PC-3 (cell line): ENCODE data around the gene SEC16A. TPM values are rescaled to one million over a fixed set of nuclear protein-coding genes. Genes with fewer than 3 reads are reported as not detected.

Experiments
- ATAC-seq: fragments of 200-7000 bp; cut with Tn5 transposase; 2 replicates; pipeline ENCODE4 v1.9.1; 2020; ENCODE audit warnings: mild to moderate bottlenecking, moderate library complexity
- BruUV-seq: library from RNA; stranded (reverse); fragments of 400-500 nt; replicated peaks from 2 replicates; lab custom pipeline; 2021; lab: Mats Ljungman, UMichigan
- CTCF ChIA-PET: fragments of 300-600 bp; sonication (Branson Sonifier 250); formaldehyde crosslinking; loops from one replicate; lab custom pipeline; 2022; ENCODE audit warnings: antibody characterized with exemption; lab: Charles Lee
- POLR2A ChIA-PET: fragments of 300-600 bp; sonication (Branson Sonifier 250); formaldehyde crosslinking; loops from one replicate; lab custom pipeline; 2022; ENCODE audit warnings: antibody characterized with exemption; ENCODE audit not compliant: unreplicated experiment; lab: Charles Lee
- DNase-seq: peaks from one replicate; pipeline ENCODE4 v3.0.0-alpha.2; 2015
- H2AFZ ChIP-seq: fragments of 300-600 bp; sonication (generic); 2 replicates; pipeline ENCODE4 v1.6.0; 2016; ENCODE audit warnings: antibody characterized with exemption, low read length
- H3F3A ChIP-seq: fragments of 300-600 bp; sonication (generic); one replicate; pipeline ENCODE4 v1.6.0; 2017; ENCODE audit warnings: antibody characterized with exemption, low read length, control low read depth, mild to moderate bottlenecking; ENCODE audit not compliant: unreplicated experiment
- H3K27ac ChIP-seq: fragments of 300-600 bp; sonication (generic); 2 replicates; pipeline ENCODE4 v1.5.1; 2016; ENCODE audit warnings: mild to moderate bottlenecking, low read length
- H3K27me3 ChIP-seq: fragments of 300-600 bp; sonication (generic); 2 replicates; pipeline ENCODE4 v1.6.1; 2016; ENCODE audit warnings: low read length, mixed read lengths
- H3K36me3 ChIP-seq: fragments of 300-600 bp; sonication (generic); 2 replicates; pipeline ENCODE4 v1.6.1; 2016; ENCODE audit warnings: low read depth, mixed run types, low read length, mixed read lengths
- H3K4me1 ChIP-seq: fragments of 300-600 bp; sonication (generic); 2 replicates; pipeline ENCODE4 v1.5.1; 2016; ENCODE audit warnings: low read length; ENCODE audit not compliant: insufficient read depth
- H3K4me2 ChIP-seq: fragments of 300-600 bp; sonication (generic); 2 replicates; pipeline ENCODE4 v1.6.0; 2016; ENCODE audit warnings: low read length
- H3K4me3 ChIP-seq: fragments of 300-600 bp; sonication (generic); 2 replicates; pipeline ENCODE4 v1.5.1; 2016; ENCODE audit warnings: mild to moderate bottlenecking, low read length, mixed read lengths
- H3K79me2 ChIP-seq: fragments of 300-600 bp; sonication (generic); 2 replicates; pipeline ENCODE4 v1.6.1; 2017; ENCODE audit warnings: low read length, mixed read lengths
- H3K9ac ChIP-seq: fragments of 300-600 bp; sonication (generic); 2 replicates; pipeline ENCODE4 v1.6.0; 2016; ENCODE audit warnings: mild to moderate bottlenecking, low read length
- H3K9me2 ChIP-seq: fragments of 300-600 bp; sonication (generic); replicated peaks from 2 replicates; pipeline ENCODE4 v1.6.1; 2016; ENCODE audit warnings: mixed run types, low read length, mixed read lengths
- H3K9me3 ChIP-seq: fragments of 300-600 bp; sonication (generic); 2 replicates; pipeline ENCODE4 v1.6.1; 2016; ENCODE audit warnings: low read length, mixed read lengths
- H4K20me1 ChIP-seq: fragments of 300-600 bp; sonication (generic); 2 replicates; pipeline ENCODE4 v1.6.1; 2016; ENCODE audit warnings: low read length, mixed read lengths
- EZH2 ChIP-seq: fragments of 300-600 bp; sonication (generic); IDR thresholded peaks from one replicate; pipeline ENCODE4 v1.6.1; 2017; ENCODE audit warnings: antibody characterized with exemption, mild to moderate bottlenecking, low read length; ENCODE audit not compliant: unreplicated experiment
- EZH2phosphoT487 ChIP-seq: fragments of 300-600 bp; sonication (generic); IDR thresholded peaks from 2 replicates; pipeline ENCODE4 v1.6.1; 2018; ENCODE audit warnings: mild to moderate bottlenecking, antibody characterized with exemption, low read length, borderline replicate concordance
- intact Hi-C: fragments of 100-400 bp; cut with micrococcal nuclease; formaldehyde crosslinking; loops from 2 replicates; pipeline ENCODE4 v1.9.0; 2023
- total RNA-seq: library from RNA; depleted of rRNA; stranded (reverse); fragments of >200 nt; gene quantifications from 2 replicates; pipeline ENCODE4 v1.2.3, GENCODE V29; 2014
- TF ChIP-seq, protein P1 (sequence below): fragments of 300-600 bp; sonication (generic); conservative IDR thresholded peaks from 2 replicates; pipeline ENCODE4 v1.5.1; 2017; ENCODE audit warnings: antibody characterized with exemption, low read depth, mild to moderate bottlenecking, low read length

Gene SEC16A
- total RNA-seq, 1 experiment from 2014 or later = 28.3 TPM

GRCh38 chr9:136487672-136488071 is 4.8 kb upstream of the SEC16A start:
- no peaks in the 10 kb centered on the region for H3K9me2 ChIP-seq
- H3K79me2 ChIP-seq = peaks cover 2% of the 10 kb centered on the region
- no peaks in the 10 kb centered on the region for H4K20me1 ChIP-seq
- H3K4me2 ChIP-seq = no peak overlapping the region
- intact Hi-C loops = loop anchor here (1.0 to 10.0 kb wide), 3 partner anchors 57 to 205 kb away; partner anchors contain the start of gene NOTCH1
- H3K9me3 ChIP-seq = no peaks in the 10 kb centered on the region
- no peaks in the 10 kb centered on the region for H3K27me3 ChIP-seq
- POLR2A ChIA-PET = no interaction called here
- DNase-seq = no peak
- ATAC-seq = no peak
- H3K4me1 ChIP-seq = peaks cover 3% of the 10 kb centered on the region; the same call in 1 of the 2 replicates
- H3K4me3 ChIP-seq = no peak overlapping the region
- no TSS peak for BruUV-seq
- no peak overlapping the region for H3K9ac ChIP-seq
- TF ChIP-seq EZH2phosphoT487 (no peak), EZH2 (no peak)
- TF ChIP-seq, protein P1, sequence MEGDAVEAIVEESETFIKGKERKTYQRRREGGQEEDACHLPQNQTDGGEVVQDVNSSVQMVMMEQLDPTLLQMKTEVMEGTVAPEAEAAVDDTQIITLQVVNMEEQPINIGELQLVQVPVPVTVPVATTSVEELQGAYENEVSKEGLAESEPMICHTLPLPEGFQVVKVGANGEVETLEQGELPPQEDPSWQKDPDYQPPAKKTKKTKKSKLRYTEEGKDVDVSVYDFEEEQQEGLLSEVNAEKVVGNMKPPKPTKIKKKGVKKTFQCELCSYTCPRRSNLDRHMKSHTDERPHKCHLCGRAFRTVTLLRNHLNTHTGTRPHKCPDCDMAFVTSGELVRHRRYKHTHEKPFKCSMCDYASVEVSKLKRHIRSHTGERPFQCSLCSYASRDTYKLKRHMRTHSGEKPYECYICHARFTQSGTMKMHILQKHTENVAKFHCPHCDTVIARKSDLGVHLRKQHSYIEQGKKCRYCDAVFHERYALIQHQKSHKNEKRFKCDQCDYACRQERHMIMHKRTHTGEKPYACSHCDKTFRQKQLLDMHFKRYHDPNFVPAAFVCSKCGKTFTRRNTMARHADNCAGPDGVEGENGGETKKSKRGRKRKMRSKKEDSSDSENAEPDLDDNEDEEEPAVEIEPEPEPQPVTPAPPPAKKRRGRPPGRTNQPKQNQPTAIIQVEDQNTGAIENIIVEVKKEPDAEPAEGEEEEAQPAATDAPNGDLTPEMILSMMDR = no peak
- no peaks in the 10 kb centered on the region for H3F3A ChIP-seq
- CTCF ChIA-PET = interaction anchor here (0.7 kb wide), 1 partner anchor 42 kb away, joined by 6 read pairs; no protein-coding TSS in a partner anchor
- no peaks in the 10 kb centered on the region for H3K36me3 ChIP-seq
- no peak overlapping the region for H3K27ac ChIP-seq
- H2AFZ ChIP-seq = no peak overlapping the region

- ChIA-PET POLR2A (no interaction called here), CTCF (interaction anchor here (0.7 kb wide), 1 partner anchor 42 kb away, joined by 6 read pairs; no protein-coding TSS in a partner anchor)
- Histone ChIP-seq H3K79me2 (peaks cover 8% of the 10 kb centered on the region), H3K36me3 (no peaks in the 10 kb centered on the region), H3K9me3 (no peaks in the 10 kb centered on the region), H3K27me3 (no peaks in the 10 kb centered on the region), H3K9me2 (no peaks in the 10 kb centered on the region), H3F3A (no peaks in the 10 kb centered on the region), H3K9ac (no peak overlapping the region), H3K27ac (no peak overlapping the region), H4K20me1 (peaks cover 4% of the 10 kb centered on the region), H3K4me2 (no peak overlapping the region), H2AFZ (no peak overlapping the region), H3K4me1 (peaks cover 3% of the 10 kb centered on the region; the same call in 1 of the 2 replicates), H3K4me3 (no peak overlapping the region)
- ATAC-seq = no peak
- intact Hi-C loops = loop anchor here (5.0 to 10.0 kb wide), 2 partner anchors 58 to 205 kb away; partner anchors contain the start of gene NOTCH1
- no TSS peak for BruUV-seq
- TF ChIP-seq, protein P1 = no peak
- TF ChIP-seq EZH2phosphoT487 (no peak), EZH2 (no peak)
- no peak for DNase-seq
These were observed 4.2 kb upstream of the SEC16A start for GRCh38 chr9:136486823-136487620.
